H9 (cell line): ENCODE results near the gene LSP1. TPM values are rescaled to one million over a fixed set of nuclear protein-coding genes. Genes with fewer than 3 reads are reported as not detected.

Experiments
- DNase-seq: peaks from one replicate; pipeline ENCODE4 v3.0.0-alpha.2; 2017
- H2AFZ ChIP-seq: one replicate; pipeline ENCODE4 v1.6.1; 2013; ENCODE audit warnings: mild to moderate bottlenecking, low read length, control low read depth, moderate library complexity
- H2AK5ac ChIP-seq: 2 replicates; pipeline ENCODE4 v1.6.1; 2013; ENCODE audit warnings: low read length, control low read depth, mixed read lengths; ENCODE audit not compliant: insufficient read length
- H2BK120ac ChIP-seq: one replicate; pipeline ENCODE4 v1.6.1; 2013; ENCODE audit warnings: low read depth, mild to moderate bottlenecking, low read length, control low read depth, inconsistent platforms; ENCODE audit not compliant: poor library complexity, severe bottlenecking
- H2BK12ac ChIP-seq: 2 replicates; pipeline ENCODE4 v1.6.1; 2013; ENCODE audit warnings: low read length, control low read depth, mixed read lengths, low read depth; ENCODE audit not compliant: insufficient read length
- H2BK15ac ChIP-seq: 2 replicates; pipeline ENCODE4 v1.6.1; 2013; ENCODE audit warnings: low read depth, low read length, control low read depth
- H2BK20ac ChIP-seq: one replicate; pipeline ENCODE4 v1.6.1; 2013; ENCODE audit warnings: low read depth, mild to moderate bottlenecking, low read length, control low read depth, inconsistent platforms; ENCODE audit not compliant: poor library complexity, severe bottlenecking
- H2BK5ac ChIP-seq: 2 replicates; pipeline ENCODE4 v1.6.1; 2013; ENCODE audit warnings: low read length, control low read depth, mixed read lengths; ENCODE audit not compliant: insufficient read length
- H3K14ac ChIP-seq: 2 replicates; pipeline ENCODE4 v1.6.1; 2013; ENCODE audit warnings: low read length, control low read depth; ENCODE audit not compliant: insufficient read depth
- H3K18ac ChIP-seq: 2 replicates; pipeline ENCODE4 v1.6.1; 2013; ENCODE audit warnings: low read depth, mild to moderate bottlenecking, mixed read lengths, low read length, control low read depth; ENCODE audit not compliant: insufficient read length
- H3K23ac ChIP-seq: 2 replicates; pipeline ENCODE4 v1.6.1; 2013; ENCODE audit warnings: low read length, control low read depth, mixed read lengths, low read depth; ENCODE audit not compliant: insufficient read length
- H3K23me2 ChIP-seq: 2 replicates; pipeline ENCODE4 v1.6.1; 2013; ENCODE audit warnings: low read depth, mild to moderate bottlenecking, mixed read lengths, low read length, control low read depth; ENCODE audit not compliant: insufficient read length, poor library complexity, severe bottlenecking
- H3K27ac ChIP-seq: 2 replicates; pipeline ENCODE4 v1.5.1; 2013; ENCODE audit warnings: low read length, control low read depth, mixed read lengths, low read depth; ENCODE audit not compliant: insufficient read length
- H3K27me3 ChIP-seq: 2 replicates; pipeline ENCODE4 v1.6.1; 2013; ENCODE audit warnings: low read length, control low read depth, inconsistent platforms; ENCODE audit not compliant: insufficient read depth
- H3K4ac ChIP-seq: 2 replicates; pipeline ENCODE4 v1.6.1; 2013; ENCODE audit warnings: low read depth, mild to moderate bottlenecking, control low read depth, inconsistent platforms, low read length, moderate library complexity
- H3K4me1 ChIP-seq: 2 replicates; pipeline ENCODE4 v1.6.1; 2013; ENCODE audit warnings: low read length, control low read depth, inconsistent platforms; ENCODE audit not compliant: insufficient read depth
- H3K4me2 ChIP-seq: 2 replicates; pipeline ENCODE4 v1.6.1; 2013; ENCODE audit warnings: low read length, control low read depth, mixed read lengths; ENCODE audit not compliant: insufficient read length, insufficient read depth
- H3K56ac ChIP-seq: 2 replicates; pipeline ENCODE4 v1.6.1; 2013; ENCODE audit warnings: low read depth, mild to moderate bottlenecking, mixed read lengths, low read length, control low read depth; ENCODE audit not compliant: insufficient read length
- H3K79me1 ChIP-seq: 2 replicates; pipeline ENCODE4 v1.6.1; 2013; ENCODE audit warnings: low read depth, mild to moderate bottlenecking, moderate library complexity, low read length, control low read depth, inconsistent platforms; ENCODE audit not compliant: insufficient read depth, poor library complexity, severe bottlenecking
- H3K79me2 ChIP-seq: 2 replicates; pipeline ENCODE4 v1.6.1; 2013; ENCODE audit warnings: low read length, control low read depth, inconsistent platforms; ENCODE audit not compliant: insufficient read depth
- H3K9ac ChIP-seq: 2 replicates; pipeline ENCODE4 v1.6.1; 2013; ENCODE audit warnings: low read length, control low read depth, mixed read lengths; ENCODE audit not compliant: insufficient read length; ENCODE audit errors: extremely low read depth
- H3K9me3 ChIP-seq: one replicate; pipeline ENCODE4 v1.6.1; 2013; ENCODE audit warnings: low read depth, low read length, inconsistent platforms; ENCODE audit not compliant: control insufficient read depth
- H3T11ph ChIP-seq: one replicate; pipeline ENCODE4 v1.6.1; 2013; ENCODE audit warnings: mild to moderate bottlenecking, low read length, control low read depth, inconsistent platforms
- H4K20me1 ChIP-seq: one replicate; pipeline ENCODE4 v1.6.1; 2013; ENCODE audit not compliant: control insufficient read depth, insufficient read length, insufficient read depth
- H4K5ac ChIP-seq: 2 replicates; pipeline ENCODE4 v1.6.1; 2013; ENCODE audit warnings: low read depth, mild to moderate bottlenecking, mixed read lengths, low read length, control low read depth; ENCODE audit not compliant: insufficient read length
- H4K8ac ChIP-seq: replicated peaks from 2 replicates; pipeline ENCODE4 v1.6.1; 2013; ENCODE audit warnings: low read length, control low read depth, mixed read lengths, low read depth; ENCODE audit not compliant: insufficient read length
- H4K91ac ChIP-seq: 2 replicates; pipeline ENCODE4 v1.6.1; 2013; ENCODE audit warnings: low read depth, mild to moderate bottlenecking, moderate library complexity, mixed read lengths, low read length, control low read depth; ENCODE audit not compliant: insufficient read length
- H3K27ac Mint-ChIP-seq, 3 experiments: 2 replicates in 2 of 3; 3 replicates in 1 of 3; pipeline ENCODE4 v1.8.0; 2020 to 2021; ENCODE audit warnings: mixed read lengths in 3 of 3, mild to moderate bottlenecking in 1 of 3, moderate library complexity in 1 of 3
- H3K27me3 Mint-ChIP-seq: 2 replicates; pipeline ENCODE4 v1.8.0; 2021; ENCODE audit warnings: low read depth, mild to moderate bottlenecking, moderate library complexity, mixed read lengths
- H3K36me3 Mint-ChIP-seq, 3 experiments: 2 replicates in 2 of 3; 3 replicates in 1 of 3; pipeline ENCODE4 v1.8.0; 2020 to 2021; ENCODE audit warnings: low read depth in 3 of 3, mixed read lengths in 3 of 3; ENCODE audit not compliant: insufficient read depth in 1 of 3
- H3K4me1 Mint-ChIP-seq, 2 experiments: 2 replicates each; pipeline ENCODE4 v1.8.0; 2020; ENCODE audit warnings: mixed read lengths in 2 of 2
- H3K4me3 Mint-ChIP-seq, 2 experiments: 2 replicates in 1 of 2; 3 replicates in 1 of 2; pipeline ENCODE4 v1.8.0; 2020 to 2021; ENCODE audit warnings: mild to moderate bottlenecking in 2 of 2, mixed read lengths in 2 of 2, moderate library complexity in 1 of 2
- H3K9me3 Mint-ChIP-seq, 2 experiments: 2 replicates in 1 of 2; 3 replicates in 1 of 2; pipeline ENCODE4 v1.8.0; 2020; ENCODE audit warnings: mild to moderate bottlenecking in 2 of 2, mixed read lengths in 2 of 2, moderate library complexity in 1 of 2
- WGBS: extraction: QIAGEN DNeasy Blood & Tissue Kit; methylation state at CpG from one replicate; pipeline ENCODE4 v1.1.7; 2013; ENCODE audit warnings: missing lambda C conversion rate, low lambda C conversion rate, mixed read lengths; ENCODE audit not compliant: insufficient read length; ENCODE audit errors: extremely low coverage; 5-methylcytosine and 5-hydroxymethylcytosine counted together
- total RNA-seq: library from RNA; stranded (reverse); gene quantifications from 2 replicates; pipeline ENCODE4 v1.2.1, GENCODE V29; 2021
- TF ChIP-seq, protein P1 (sequence below): fragments of 200-600 bp; sonication (generic); conservative IDR thresholded peaks from 3 replicates; pipeline ENCODE4 v1.8.0; 2021; ENCODE audit warnings: antibody characterized with exemption, mild to moderate bottlenecking

The LSP1 gene
- total RNA-seq, 1 experiment from 2014 or later = not detected

GRCh38 chr11:1824221-1825038, 28.5 kb upstream of the LSP1 start:
- no peaks in the 10 kb centered on the region for H3K23me2 ChIP-seq
- Mint-ChIP-seq H3K27me3 (peaks cover 31% of the 10 kb centered on the region), H3K36me3 (no peaks in the 10 kb centered on the region), H3K27ac (peak overlapping the region in 1 of 3 experiments; percentile 40; a peak in 1 of 7 replicates), H3K9me3 (peaks cover 0 to 6% of the 10 kb centered on the region in 2 experiments; a peak in 2 of 5 replicates), H3K4me1 (no peaks in the 10 kb centered on the region), H3K4me3 (no peak overlapping the region)
- no peak overlapping the region for H3K27ac ChIP-seq
- H2BK5ac ChIP-seq = no peak overlapping the region
- H3T11ph ChIP-seq = no peak overlapping the region
- no peak overlapping the region for H2AK5ac ChIP-seq
- TF ChIP-seq, protein P1, sequence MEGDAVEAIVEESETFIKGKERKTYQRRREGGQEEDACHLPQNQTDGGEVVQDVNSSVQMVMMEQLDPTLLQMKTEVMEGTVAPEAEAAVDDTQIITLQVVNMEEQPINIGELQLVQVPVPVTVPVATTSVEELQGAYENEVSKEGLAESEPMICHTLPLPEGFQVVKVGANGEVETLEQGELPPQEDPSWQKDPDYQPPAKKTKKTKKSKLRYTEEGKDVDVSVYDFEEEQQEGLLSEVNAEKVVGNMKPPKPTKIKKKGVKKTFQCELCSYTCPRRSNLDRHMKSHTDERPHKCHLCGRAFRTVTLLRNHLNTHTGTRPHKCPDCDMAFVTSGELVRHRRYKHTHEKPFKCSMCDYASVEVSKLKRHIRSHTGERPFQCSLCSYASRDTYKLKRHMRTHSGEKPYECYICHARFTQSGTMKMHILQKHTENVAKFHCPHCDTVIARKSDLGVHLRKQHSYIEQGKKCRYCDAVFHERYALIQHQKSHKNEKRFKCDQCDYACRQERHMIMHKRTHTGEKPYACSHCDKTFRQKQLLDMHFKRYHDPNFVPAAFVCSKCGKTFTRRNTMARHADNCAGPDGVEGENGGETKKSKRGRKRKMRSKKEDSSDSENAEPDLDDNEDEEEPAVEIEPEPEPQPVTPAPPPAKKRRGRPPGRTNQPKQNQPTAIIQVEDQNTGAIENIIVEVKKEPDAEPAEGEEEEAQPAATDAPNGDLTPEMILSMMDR = no peak
- H3K23ac ChIP-seq = no peak overlapping the region
- H2BK15ac ChIP-seq = no peak overlapping the region
- H3K4me2 ChIP-seq = no peak overlapping the region
- no peaks in the 10 kb centered on the region for H3K9me3 ChIP-seq
- H3K4me1 ChIP-seq = no peaks in the 10 kb centered on the region
- no peaks in the 10 kb centered on the region for H3K79me1 ChIP-seq
- H3K14ac ChIP-seq = no peak overlapping the region
- no peak overlapping the region for H2BK120ac ChIP-seq
- H3K18ac ChIP-seq = no peak overlapping the region
- H4K20me1 ChIP-seq = no peaks in the 10 kb centered on the region
- no peak overlapping the region for H3K56ac ChIP-seq
- H3K27me3 ChIP-seq = no peaks in the 10 kb centered on the region
- H4K8ac ChIP-seq = no peak overlapping the region
- no CpG with 5 or more reads among the region's 23 CpGs for WGBS
- H3K79me2 ChIP-seq = no peaks in the 10 kb centered on the region
- H3K9ac ChIP-seq = no peak overlapping the region
- peak; percentile 21 for DNase-seq
- no peak overlapping the region for H4K91ac ChIP-seq
- H2BK20ac ChIP-seq = no peak overlapping the region
- H2BK12ac ChIP-seq = no peak overlapping the region
- no peak overlapping the region for H2AFZ ChIP-seq
- no peak overlapping the region for H3K4ac ChIP-seq
- no peak overlapping the region for H4K5ac ChIP-seq
